C4-2B (cell line): Measurements from ENCODE around the gene ADGRF4.

Experiments
- ZFX ChIP-seq: fragments of 450-650 bp; IDR thresholded peaks from 2 replicates; pipeline ENCODE4 v1.6.1; 2017
- TF ChIP-seq, protein P1 (sequence below): fragments of 450-650 bp; conservative IDR thresholded peaks from 2 replicates; pipeline ENCODE4 v1.5.1; 2017; ENCODE audit warnings: mild to moderate bottlenecking

DNA sequence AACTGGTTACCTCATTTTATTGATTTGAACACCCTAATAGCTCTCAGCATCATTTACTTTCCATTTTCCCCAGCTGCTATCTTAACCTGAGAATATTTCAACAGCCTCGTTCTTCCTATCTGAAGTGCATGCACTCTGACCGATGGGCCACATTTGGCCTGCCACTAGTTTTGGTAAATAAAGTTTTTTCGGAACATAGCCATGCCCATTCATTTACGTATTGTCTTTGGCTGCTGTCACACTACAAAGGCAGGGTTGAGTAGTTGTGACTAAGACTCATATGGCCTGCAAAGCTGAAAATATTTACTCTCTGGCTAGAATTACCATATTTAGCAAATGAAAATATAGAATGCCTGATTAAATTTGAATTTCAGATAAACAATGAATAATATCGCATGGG lies 10.8 kb downstream of the ADGRF4 start:
- TF ChIP-seq, protein P1, sequence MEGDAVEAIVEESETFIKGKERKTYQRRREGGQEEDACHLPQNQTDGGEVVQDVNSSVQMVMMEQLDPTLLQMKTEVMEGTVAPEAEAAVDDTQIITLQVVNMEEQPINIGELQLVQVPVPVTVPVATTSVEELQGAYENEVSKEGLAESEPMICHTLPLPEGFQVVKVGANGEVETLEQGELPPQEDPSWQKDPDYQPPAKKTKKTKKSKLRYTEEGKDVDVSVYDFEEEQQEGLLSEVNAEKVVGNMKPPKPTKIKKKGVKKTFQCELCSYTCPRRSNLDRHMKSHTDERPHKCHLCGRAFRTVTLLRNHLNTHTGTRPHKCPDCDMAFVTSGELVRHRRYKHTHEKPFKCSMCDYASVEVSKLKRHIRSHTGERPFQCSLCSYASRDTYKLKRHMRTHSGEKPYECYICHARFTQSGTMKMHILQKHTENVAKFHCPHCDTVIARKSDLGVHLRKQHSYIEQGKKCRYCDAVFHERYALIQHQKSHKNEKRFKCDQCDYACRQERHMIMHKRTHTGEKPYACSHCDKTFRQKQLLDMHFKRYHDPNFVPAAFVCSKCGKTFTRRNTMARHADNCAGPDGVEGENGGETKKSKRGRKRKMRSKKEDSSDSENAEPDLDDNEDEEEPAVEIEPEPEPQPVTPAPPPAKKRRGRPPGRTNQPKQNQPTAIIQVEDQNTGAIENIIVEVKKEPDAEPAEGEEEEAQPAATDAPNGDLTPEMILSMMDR: no peak
- no peak for TF ChIP-seq ZFX
